K562 (cell line): ENCODE results near the gene CDNF.

Source experiments
- CREB3 ChIP-seq: fragments of 450-650 bp; conservative IDR thresholded peaks from 2 replicates; pipeline ENCODE4 v1.6.1; 2016; ENCODE audit warnings: missing genetic modification characterization, low read depth, mild to moderate bottlenecking, missing compliant biosample characterization, moderate library complexity
- CTCF ChIP-seq, 3 experiments: IDR thresholded peaks in 2 of 3; conservative IDR thresholded peaks in 1 of 3; 2 replicates each; pipeline ENCODE4 v1.5.1; 2011 to 2012; ENCODE audit warnings: low read length in 3 of 3, mild to moderate bottlenecking in 3 of 3, control low read depth in 2 of 3, improper control_type of control experiment in 1 of 3, inconsistent platforms in 1 of 3, low read depth in 1 of 3, mixed read lengths in 1 of 3, moderate library complexity in 1 of 3; ENCODE audit not compliant: insufficient read depth in 2 of 3
- FOXJ3 ChIP-seq: sonication (generic); formaldehyde crosslinking; IDR thresholded peaks from 2 replicates; pipeline ENCODE4 v1.4.0; 2020; ENCODE audit warnings: mild to moderate bottlenecking, missing genetic modification reagents
- SMAD1 ChIP-seq: fragments of 150-350 bp; IDR thresholded peaks from 2 replicates; pipeline ENCODE4 v1.6.1; 2014; ENCODE audit warnings: low read length, low read depth; ENCODE audit not compliant: partially characterized antibody
- SMAD4 ChIP-seq: fragments of 250-450 bp; sonication (Bioruptor Pico); conservative IDR thresholded peaks from 2 replicates; pipeline ENCODE4 v1.8.0; 2021; ENCODE audit warnings: inconsistent platforms, mild to moderate bottlenecking, moderate library complexity
- UBTF ChIP-seq, 2 experiments: IDR thresholded peaks; 2 replicates each; pipeline ENCODE4 v1.6.1; 2012; ENCODE audit warnings: improper control_type of control experiment in 2 of 2, low read depth in 2 of 2, low read length in 2 of 2, borderline replicate concordance in 1 of 2
- ZC3H4 ChIP-seq: sonication (generic); formaldehyde crosslinking; IDR thresholded peaks from 2 replicates; pipeline ENCODE4 v1.9.0; 2021; ENCODE audit warnings: missing genetic modification reagents, borderline replicate concordance
- ZNF12 ChIP-seq: sonication (generic); formaldehyde crosslinking; IDR thresholded peaks from 2 replicates; pipeline ENCODE4 v1.4.0; 2020; ENCODE audit warnings: mild to moderate bottlenecking, missing genetic modification reagents

- TF ChIP-seq CREB3 (tag) (no peak), UBTF (IDR thresholded peaks at IDR 0.05; ENCODE audit: borderline replicate concordance in 1 of 2, low read depth in 2 of 2, low read length in 2 of 2) (no peak), ZC3H4 (no peak), CTCF (IDR thresholded peaks at IDR 0.05 in 2 of 3, conservative IDR thresholded peaks at IDR 0.05 in 1 of 3; ENCODE audit: insufficient read depth in 2 of 3, low read depth in 1 of 3, low read length in 3 of 3) (no peak), FOXJ3 (CRISPR knock-in tag) (no peak), ZNF12 (no peak), SMAD1 (no peak), SMAD4 (CRISPR knock-in tag) (no peak)
Observed at GRCh38 chr10:14833106-14833505, 4.7 kb downstream of the CDNF start.
